Calu3 (cell line): ENCODE measurements around the gene ZDHHC12. TPM values are rescaled to one million over a fixed set of nuclear protein-coding genes. Genes with fewer than 3 reads are reported as not detected.

Source experiments
- BruUV-seq: library from RNA; stranded (reverse); fragments of 400-500 nt; replicated peaks from 2 replicates; lab custom pipeline; 2021; lab: Mats Ljungman, UMichigan
- CTCF ChIA-PET: fragments of 300-600 bp; sonication (Branson Sonifier 250); formaldehyde crosslinking; loops from one replicate; lab custom pipeline; 2022; ENCODE audit warnings: antibody characterized with exemption; lab: Charles Lee
- DNase-seq: peaks from one replicate; pipeline ENCODE4 v3.0.0; 2022
- H3K27ac Mint-ChIP-seq: one replicate; pipeline ENCODE4 v1.8.0; 2022; ENCODE audit warnings: mixed read lengths; ENCODE audit not compliant: unreplicated experiment
- H3K27me3 Mint-ChIP-seq: one replicate; pipeline ENCODE4 v1.8.0; 2022; ENCODE audit warnings: mixed read lengths; ENCODE audit not compliant: unreplicated experiment
- H3K36me3 Mint-ChIP-seq: one replicate; pipeline ENCODE4 v1.8.0; 2022; ENCODE audit warnings: mild to moderate bottlenecking, moderate library complexity, mixed read lengths; ENCODE audit not compliant: insufficient read depth, unreplicated experiment
- H3K4me1 Mint-ChIP-seq: one replicate; pipeline ENCODE4 v1.8.0; 2022; ENCODE audit warnings: mild to moderate bottlenecking, low read depth, mixed read lengths; ENCODE audit not compliant: unreplicated experiment
- H3K4me3 Mint-ChIP-seq: one replicate; pipeline ENCODE4 v1.8.0; 2022; ENCODE audit warnings: mild to moderate bottlenecking, low read depth, moderate library complexity, mixed read lengths; ENCODE audit not compliant: unreplicated experiment
- H3K9me3 Mint-ChIP-seq: one replicate; pipeline ENCODE4 v1.8.0; 2022; ENCODE audit warnings: low read depth, mixed read lengths; ENCODE audit not compliant: unreplicated experiment
- intact Hi-C: fragments of 100-400 bp; cut with micrococcal nuclease; formaldehyde crosslinking; loops from one replicate; pipeline ENCODE4 v1.10.0; 2022; ENCODE audit not compliant: unreplicated experiment
- total RNA-seq: library from RNA; stranded (reverse); gene quantifications from 2 replicates; pipeline ENCODE4 v1.2.3, GENCODE V29; 2022
- TF ChIP-seq, protein P1 (sequence below): fragments of 200-600 bp; IDR thresholded peaks from one replicate; pipeline ENCODE4 v1.8.0; 2022; ENCODE audit warnings: antibody characterized with exemption; ENCODE audit not compliant: unreplicated experiment

The ZDHHC12 gene
- total RNA-seq, 1 experiment from 2014 or later: 35.4 TPM

DNA sequence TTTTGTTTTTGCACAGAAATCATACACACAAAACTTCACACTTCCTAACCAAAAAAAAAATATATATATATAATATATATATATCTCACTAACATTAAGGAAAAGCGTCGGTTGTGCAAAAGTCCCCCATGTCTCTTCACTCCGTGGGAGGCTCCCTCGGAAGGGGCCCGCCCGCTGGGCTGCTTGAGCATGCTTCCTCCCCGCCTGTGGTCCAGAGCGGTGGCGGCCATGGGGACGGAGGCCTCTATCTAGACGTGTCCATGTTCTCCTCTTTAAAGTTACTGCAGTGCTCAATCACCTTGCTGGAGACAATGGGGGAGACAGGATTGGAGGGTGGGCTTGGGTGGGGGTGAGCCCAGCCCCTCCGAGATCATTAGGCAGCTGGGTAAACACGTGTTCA, 7.2 kb upstream of the ZDHHC12 start:
- Mint-ChIP-seq H3K4me1 (no peaks in the 10 kb centered on the region), H3K36me3 (peaks cover 9% of the 10 kb centered on the region), H3K27ac (no peak overlapping the region), H3K27me3 (no peaks in the 10 kb centered on the region), H3K4me3 (no peak overlapping the region), H3K9me3 (no peaks in the 10 kb centered on the region)
- no peak for DNase-seq
- BruUV-seq: no TSS peak
- intact Hi-C loops: no loop called here
- TF ChIP-seq, protein P1, sequence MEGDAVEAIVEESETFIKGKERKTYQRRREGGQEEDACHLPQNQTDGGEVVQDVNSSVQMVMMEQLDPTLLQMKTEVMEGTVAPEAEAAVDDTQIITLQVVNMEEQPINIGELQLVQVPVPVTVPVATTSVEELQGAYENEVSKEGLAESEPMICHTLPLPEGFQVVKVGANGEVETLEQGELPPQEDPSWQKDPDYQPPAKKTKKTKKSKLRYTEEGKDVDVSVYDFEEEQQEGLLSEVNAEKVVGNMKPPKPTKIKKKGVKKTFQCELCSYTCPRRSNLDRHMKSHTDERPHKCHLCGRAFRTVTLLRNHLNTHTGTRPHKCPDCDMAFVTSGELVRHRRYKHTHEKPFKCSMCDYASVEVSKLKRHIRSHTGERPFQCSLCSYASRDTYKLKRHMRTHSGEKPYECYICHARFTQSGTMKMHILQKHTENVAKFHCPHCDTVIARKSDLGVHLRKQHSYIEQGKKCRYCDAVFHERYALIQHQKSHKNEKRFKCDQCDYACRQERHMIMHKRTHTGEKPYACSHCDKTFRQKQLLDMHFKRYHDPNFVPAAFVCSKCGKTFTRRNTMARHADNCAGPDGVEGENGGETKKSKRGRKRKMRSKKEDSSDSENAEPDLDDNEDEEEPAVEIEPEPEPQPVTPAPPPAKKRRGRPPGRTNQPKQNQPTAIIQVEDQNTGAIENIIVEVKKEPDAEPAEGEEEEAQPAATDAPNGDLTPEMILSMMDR: no peak
- CTCF ChIA-PET: no interaction called here

DNA sequence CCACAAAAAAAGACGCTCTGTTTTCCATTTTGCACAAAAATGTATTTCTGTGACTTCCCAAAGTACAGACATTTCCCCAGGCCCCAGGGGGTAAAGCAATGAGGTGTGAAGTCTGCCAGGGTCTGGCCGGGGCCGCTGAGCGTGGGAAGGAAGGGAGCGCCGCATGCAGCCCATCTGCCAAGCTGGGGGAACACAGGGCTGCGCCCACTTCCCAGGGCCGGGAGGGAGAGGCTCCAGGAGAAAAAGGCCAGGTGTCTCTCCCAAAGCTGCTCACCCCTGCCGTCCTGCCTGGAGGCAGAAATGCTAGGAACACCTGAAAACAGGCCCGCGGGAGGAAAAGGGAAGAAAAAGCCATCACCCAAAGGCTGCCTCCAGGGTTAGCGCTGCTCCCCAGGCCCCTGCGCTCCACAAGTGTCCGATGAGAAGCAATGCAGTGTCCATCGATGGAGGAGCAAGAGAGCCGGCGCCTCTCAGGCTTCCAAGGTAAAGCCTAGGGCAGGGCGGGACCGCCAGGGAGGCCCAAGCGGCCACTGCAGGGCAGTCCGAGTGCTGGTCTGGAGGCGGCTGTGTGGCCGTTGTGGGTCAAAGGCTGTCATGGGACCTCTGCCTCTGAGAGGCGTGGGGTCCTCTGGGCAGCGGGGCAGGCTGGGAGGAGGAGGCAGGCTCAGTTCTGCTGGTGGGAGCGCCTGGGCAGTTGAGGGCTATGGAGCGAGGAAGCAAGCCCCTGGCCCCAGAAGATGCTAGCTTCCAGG, 6.0 kb upstream of the ZDHHC12 start:
- H3K36me3 Mint-ChIP-seq: peaks cover 11% of the 10 kb centered on the region
- H3K27ac Mint-ChIP-seq: no peak overlapping the region
- no peak overlapping the region for H3K4me3 Mint-ChIP-seq
- H3K27me3 Mint-ChIP-seq: no peaks in the 10 kb centered on the region
- no TSS peak for BruUV-seq
- CTCF ChIA-PET: interaction anchor here (0.6 kb wide), 1 partner anchor 234 kb away, joined by 3 read pairs; no protein-coding TSS in a partner anchor
- TF ChIP-seq, protein P1: no peak
- H3K9me3 Mint-ChIP-seq: no peaks in the 10 kb centered on the region
- intact Hi-C loops: no loop called here
- H3K4me1 Mint-ChIP-seq: no peaks in the 10 kb centered on the region
- DNase-seq: no peak

DNA sequence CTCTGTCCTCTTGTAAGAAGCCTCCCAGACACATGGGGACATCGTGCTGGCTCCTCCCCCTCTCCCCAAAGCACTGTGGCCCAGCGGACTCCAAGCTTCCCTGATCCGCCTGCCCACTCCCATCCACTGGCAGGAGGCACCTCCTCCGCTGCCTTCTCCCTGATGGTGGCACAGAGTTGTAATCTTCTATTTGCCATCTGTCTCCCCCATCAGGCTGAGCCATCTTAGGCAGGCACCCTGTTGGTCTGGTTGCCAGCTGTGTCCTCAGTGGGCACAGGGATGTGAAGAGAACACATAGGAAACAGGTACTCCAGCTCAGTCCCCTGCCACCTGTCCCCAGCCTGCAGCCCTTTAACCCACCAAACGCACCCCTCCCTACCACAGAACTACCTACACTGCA, 5.4 kb upstream of the ZDHHC12 start:
- TF ChIP-seq, protein P1: no peak
- CTCF ChIA-PET: no interaction called here
- no peaks in the 10 kb centered on the region for H3K9me3 Mint-ChIP-seq
- intact Hi-C loops: no loop called here
- no TSS peak for BruUV-seq
- H3K4me1 Mint-ChIP-seq: no peaks in the 10 kb centered on the region
- H3K36me3 Mint-ChIP-seq: peaks cover 17% of the 10 kb centered on the region
- H3K4me3 Mint-ChIP-seq: no peak overlapping the region
- H3K27me3 Mint-ChIP-seq: no peaks in the 10 kb centered on the region
- no peak for DNase-seq
- no peak overlapping the region for H3K27ac Mint-ChIP-seq

DNA sequence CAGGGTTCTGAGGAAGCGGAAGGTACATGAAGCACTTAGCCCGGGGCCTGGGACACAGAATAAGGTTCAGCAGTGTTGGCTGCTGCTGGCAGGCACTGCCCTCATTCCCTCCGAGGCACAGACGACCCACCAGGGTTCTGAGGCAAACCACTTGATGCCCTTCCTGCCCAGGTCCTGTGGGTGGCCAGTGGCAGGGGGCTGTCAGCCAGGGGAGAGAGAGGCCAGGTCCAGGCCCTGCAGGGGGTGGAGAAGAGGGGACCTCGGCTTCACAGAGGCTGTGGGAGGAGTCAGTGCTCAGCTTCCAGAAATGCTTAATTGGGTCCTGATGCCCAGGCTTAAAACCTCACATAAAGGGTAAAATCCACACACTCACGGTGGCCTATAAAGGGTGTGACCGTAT, 4.4 kb upstream of the ZDHHC12 start:
- Mint-ChIP-seq H3K27me3 (no peaks in the 10 kb centered on the region), H3K27ac (no peak overlapping the region), H3K36me3 (peaks cover 25% of the 10 kb centered on the region), H3K9me3 (no peaks in the 10 kb centered on the region), H3K4me3 (no peak overlapping the region), H3K4me1 (peaks cover 3% of the 10 kb centered on the region)
- intact Hi-C loops: no loop called here
- TF ChIP-seq, protein P1: no peak
- CTCF ChIA-PET: no interaction called here
- DNase-seq: no peak
- no TSS peak for BruUV-seq
